Breast epithelium (tissue), 4 donors: ENCODE measurements around the gene RNASE13. TPM values are rescaled to one million over a fixed set of nuclear protein-coding genes. Genes with fewer than 3 reads are reported as not detected.
"Not testable (repeated sequence)": the region's sequence is repeated elsewhere in the genome, so short reads cannot be mapped to it uniquely, and the experiment has no call there.

ENCODE experiments used
- DNase-seq, 2 donors: peaks; one replicate each; pipeline ENCODE4 v3.0.0-alpha.2; 2019; ENCODE audit warnings: low spot score in 2 of 2
- H3K27ac ChIP-seq, 2 donors: fragments of 200-600 bp; sonication (generic) in 1 of 2; one replicate each; pipeline ENCODE4 v1.5.1; 2016 to 2019; ENCODE audit warnings: mild to moderate bottlenecking in 1 of 2
- H3K27me3 ChIP-seq, 2 donors: fragments of 200-600 bp; sonication (generic) in 1 of 2; one replicate each; pipeline versions ENCODE4 v1.5.1 to v1.6.0; 2017 to 2019; ENCODE audit warnings: control low read depth in 1 of 2, mild to moderate bottlenecking in 1 of 2
- H3K36me3 ChIP-seq: fragments of 200-600 bp; one replicate; pipeline ENCODE4 v1.5.1; 2019
- H3K4me1 ChIP-seq, 2 donors: fragments of 200-600 bp; sonication (generic); one replicate each; pipeline ENCODE4 v1.5.1; 2016 to 2019; ENCODE audit warnings: control low read depth in 1 of 2
- H3K4me3 ChIP-seq, 3 donors: fragments of 200-600 bp; sonication (generic); 1 replicate in 2 of 3; 2 replicates in 1 of 3; pipeline ENCODE4 v1.5.1; 2016 to 2019; ENCODE audit warnings: mild to moderate bottlenecking in 3 of 3, moderate library complexity in 2 of 3
- H3K9me3 ChIP-seq, 2 donors: fragments of 200-600 bp; sonication (generic) in 1 of 2; one replicate each; pipeline ENCODE4 v1.5.1; 2016 to 2019; ENCODE audit warnings: control low read depth in 1 of 2
- CTCF ChIP-seq, 3 donors: fragments of 450-650 bp; IDR thresholded peaks; one replicate each; pipeline ENCODE4 v1.5.1; 2016 to 2017; ENCODE audit warnings: antibody characterized with exemption in 3 of 3, mild to moderate bottlenecking in 3 of 3, moderate library complexity in 3 of 3
- POLR2A ChIP-seq: fragments of 450-650 bp; IDR thresholded peaks from one replicate; pipeline ENCODE4 v1.6.1; 2016; ENCODE audit warnings: antibody characterized with exemption, mild to moderate bottlenecking, moderate library complexity
- POLR2AphosphoS5 ChIP-seq, 3 donors: sonication (generic); formaldehyde crosslinking; IDR thresholded peaks; one replicate each; pipeline ENCODE4 v1.6.1; 2017; ENCODE audit warnings: antibody characterized with exemption in 3 of 3
- intact Hi-C: fragments of 100-400 bp; cut with DNase I; formaldehyde crosslinking; loops from one replicate; pipeline ENCODE4 v1.15.1; 2023; ENCODE audit warnings: low total_unique reads
- total RNA-seq, 3 donors: library from RNA; depleted of rRNA; stranded (reverse); fragments of >200 nt; gene quantifications; one replicate each; pipeline ENCODE4 v1.1.0, GENCODE V29; 2016

Gene RNASE13
- total RNA-seq, 3 donors from 2014 or later, result not detected

GRCh38 chr14:20996521-20996920 is 38.1 kb downstream of the RNASE13 start:
- peaks cover 12% of the 10 kb centered on the region for H3K36me3 ChIP-seq
- TF ChIP-seq POLR2A (no peak), CTCF (IDR thresholded peaks at IDR 0.05) (no peak), POLR2AphosphoS5 (IDR thresholded peaks at IDR 0.05) (no peak)
- intact Hi-C loops, result no loop called here

DNA sequence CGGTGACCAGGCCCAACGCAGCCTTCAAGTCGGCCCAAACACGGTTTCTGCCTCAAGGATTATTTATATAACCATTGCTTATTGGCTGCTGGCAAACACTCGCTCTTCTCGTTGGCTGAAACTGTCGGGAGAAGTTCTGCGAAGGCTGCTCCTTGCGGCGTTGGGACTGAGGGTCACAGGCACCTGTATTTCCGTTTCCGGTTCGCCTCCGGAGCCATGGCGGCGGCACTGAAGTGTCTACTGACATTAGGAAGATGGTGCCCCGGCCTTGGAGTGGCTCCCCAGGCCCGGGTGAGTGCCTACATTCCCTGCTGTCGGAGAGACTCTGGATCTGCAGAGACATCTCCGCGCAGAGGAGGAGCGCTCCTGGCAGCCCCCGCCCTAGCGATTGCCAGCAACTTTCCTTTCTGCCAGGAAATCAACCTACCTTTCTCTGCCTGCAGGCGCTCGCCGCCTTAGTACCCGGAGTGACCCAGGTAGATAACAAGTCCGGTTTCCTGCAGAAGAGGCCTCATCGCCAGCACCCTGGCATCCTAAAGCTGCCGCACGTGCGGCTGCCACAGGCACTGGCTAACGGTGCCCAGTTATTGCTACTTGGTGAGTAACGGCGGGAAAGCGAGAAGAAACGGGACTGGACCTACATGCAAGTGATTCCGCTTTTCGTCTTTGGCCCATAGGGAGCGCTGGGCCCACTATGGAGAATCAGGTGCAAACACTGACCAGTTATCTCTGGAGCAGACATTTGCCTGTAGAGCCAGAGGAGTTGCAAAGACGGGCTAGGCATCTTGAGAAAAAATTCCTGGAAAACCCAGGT is 44.6 kb downstream of the RNASE13 start, which contains the start of gene METTL17:
Gene METTL17 (plus strand): TSS at position 194 of the 814 bp plus-strand sequence. CDS start 23 bp downstream, at position 217.
- no peaks in the 10 kb centered on the region for H3K9me3 ChIP-seq
- peak within 1 kb of the TSS; percentile 89 to 91 for H3K27ac ChIP-seq
- H3K27me3 ChIP-seq, result no peaks in the 10 kb centered on the region
- H3K4me3 ChIP-seq, result peak within 1 kb of the TSS; percentile 76 to 93 (median 87)
- TF ChIP-seq POLR2AphosphoS5 (IDR thresholded peaks at IDR 0.05), result peak; percentile 76 to 79 (median 79)
- TF ChIP-seq CTCF (IDR thresholded peaks at IDR 0.05), result peak in 2 of 3 donors; percentile 19 to 23
- peak; percentile 74 for TF ChIP-seq POLR2A
- intact Hi-C loops, result no loop called here
- H3K4me1 ChIP-seq, result peaks cover 5 to 20% of the 10 kb centered on the region in 2 donors
- peak; percentile 90 to 93 for DNase-seq
- H3K36me3 ChIP-seq, result no peaks in the 10 kb centered on the region

More at GRCh38 chr14:20996521-20996920, 38.1 kb downstream of the RNASE13 start:
- Histone ChIP-seq H3K4me1 (no peaks in the 10 kb centered on the region), H3K9me3 (no peaks in the 10 kb centered on the region), H3K27me3 (no peaks in the 10 kb centered on the region), H3K27ac (no peak overlapping the region), H3K4me3 (no peak overlapping the region)
- DNase-seq, result no peak

GRCh38 chr14:20989471-20989786 is 45.2 kb downstream of the RNASE13 start:
- Histone ChIP-seq H3K4me1 (peaks cover 5 to 20% of the 10 kb centered on the region in 2 donors), H3K27me3 (no peaks in the 10 kb centered on the region), H3K4me3 (peak overlapping the region; percentile 76 to 93 (median 87)), H3K36me3 (no peaks in the 10 kb centered on the region), H3K27ac (peak overlapping the region; percentile 89 to 91), H3K9me3 (no peaks in the 10 kb centered on the region)
- no peak for TF ChIP-seq POLR2AphosphoS5 (IDR thresholded peaks at IDR 0.05)
- no peak for TF ChIP-seq CTCF (IDR thresholded peaks at IDR 0.05)
- TF ChIP-seq POLR2A, result no peak
- DNase-seq, result no peak
- intact Hi-C loops, result no loop called here

DNA sequence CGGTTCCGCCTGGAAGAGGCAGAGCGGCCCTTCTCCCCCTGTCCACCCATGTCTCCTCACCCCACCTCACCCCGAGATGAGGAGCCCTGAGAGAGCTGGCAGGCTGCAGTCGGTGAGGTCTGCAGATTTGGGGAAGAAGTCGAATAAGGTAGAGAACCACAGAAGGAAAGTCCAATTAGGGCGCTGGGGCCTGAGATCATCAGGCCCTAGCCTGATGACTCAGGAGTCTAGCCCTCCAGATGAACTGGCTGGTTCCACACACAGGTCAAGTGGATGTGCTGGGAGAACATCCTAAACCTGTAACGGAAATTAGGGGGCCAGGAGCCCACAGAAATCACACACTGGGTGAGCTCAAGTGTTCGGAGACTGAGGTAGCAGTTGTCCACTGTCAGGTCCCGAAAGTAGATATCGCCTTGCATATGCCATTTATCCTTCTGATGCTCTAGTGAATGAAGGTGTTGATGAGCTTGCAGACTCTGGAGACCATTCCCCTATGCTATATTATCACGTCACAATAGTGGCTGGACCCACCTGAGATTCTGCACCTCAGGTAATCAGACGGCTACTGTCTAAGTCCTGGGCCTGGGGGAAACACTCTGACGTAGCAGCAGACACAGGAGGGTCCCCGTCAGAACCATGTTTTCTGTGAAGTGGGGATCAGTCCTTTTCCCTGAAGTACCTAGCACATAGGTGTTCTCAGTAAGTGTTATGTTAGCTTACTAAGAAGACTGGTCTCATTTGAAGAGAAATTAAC is 45.7 kb downstream of the RNASE13 start:
- Histone ChIP-seq H3K4me1 (peaks cover 5 to 20% of the 10 kb centered on the region in 2 donors), H3K4me3 (peak overlapping the region; percentile 76 to 93 (median 87)), H3K27me3 (no peaks in the 10 kb centered on the region), H3K36me3 (no peaks in the 10 kb centered on the region), H3K27ac (peak overlapping the region; percentile 89 to 91), H3K9me3 (no peaks in the 10 kb centered on the region)
- TF ChIP-seq CTCF (IDR thresholded peaks at IDR 0.05) (no peak), POLR2A (no peak), POLR2AphosphoS5 (IDR thresholded peaks at IDR 0.05) (no peak)
- intact Hi-C loops, result no loop called here
- DNase-seq, result no peak

DNA sequence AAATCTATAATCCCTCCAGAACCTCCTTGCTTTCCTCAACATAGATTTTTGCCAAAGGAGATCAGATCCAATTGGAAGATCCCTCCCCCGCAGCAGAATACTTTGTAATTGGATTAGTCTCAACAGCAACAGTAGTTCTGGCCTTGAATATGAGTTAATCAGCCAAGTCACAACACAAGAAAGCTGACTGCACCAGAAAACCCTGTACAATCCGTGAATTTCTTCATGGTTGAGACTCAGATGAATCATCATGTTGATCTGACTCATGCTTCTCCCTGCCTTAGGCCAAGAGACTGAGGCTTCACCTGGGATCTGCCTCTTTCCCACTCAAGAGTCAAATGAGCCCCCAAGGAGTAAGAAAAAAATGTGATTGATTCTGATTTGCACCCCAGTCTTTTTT is 47.8 kb downstream of the RNASE13 start:
- Histone ChIP-seq H3K9me3 (no peaks in the 10 kb centered on the region), H3K4me1 (peaks cover 5 to 20% of the 10 kb centered on the region in 2 donors), H3K27me3 (no peaks in the 10 kb centered on the region), H3K27ac (peak overlapping the region; percentile 82 to 89), H3K4me3 (no peak overlapping the region), H3K36me3 (no peaks in the 10 kb centered on the region)
- TF ChIP-seq POLR2AphosphoS5 (IDR thresholded peaks at IDR 0.05) (peak in 1 of 3 donors; percentile 40), CTCF (IDR thresholded peaks at IDR 0.05) (no peak), POLR2A (no peak)
- intact Hi-C loops, result no loop called here
- DNase-seq, result peak in 1 of 2 donors; percentile 50

DNA sequence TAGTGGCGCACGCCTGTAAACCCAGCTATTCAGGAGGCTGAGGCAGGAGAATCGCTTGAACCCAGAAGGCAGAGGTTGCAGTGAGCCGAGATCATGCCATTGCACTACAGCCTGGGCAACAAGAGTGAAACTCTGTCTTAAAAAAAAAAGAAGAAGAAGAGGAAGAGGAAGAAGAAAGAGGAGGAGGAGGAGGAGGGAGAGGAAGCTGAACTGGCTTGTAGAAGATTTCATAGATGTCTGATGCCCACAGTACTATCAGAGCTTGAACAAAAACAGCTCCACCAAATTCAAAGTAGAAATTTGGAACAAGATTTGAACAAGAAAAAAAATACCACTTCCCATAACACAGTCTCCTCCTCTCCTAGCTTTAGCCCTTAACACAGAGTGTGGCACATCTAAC is 49.0 kb downstream of the RNASE13 start:
- H3K4me3 ChIP-seq, H3K27ac ChIP-seq, H3K27me3 ChIP-seq, H3K36me3 ChIP-seq, H3K9me3 ChIP-seq, intact Hi-C loops, DNase-seq: not testable (repeated sequence)
- H3K4me1 ChIP-seq, result peaks cover 3 to 13% of the 10 kb centered on the region in 2 donors
